NCI-H1694 (cell line): ENCODE data around the gene FLNB.

Experiments used
- DNase-seq: peaks from one replicate; lab custom pipeline; 2025; lab: John Stamatoyannopoulos, UW

FLNB gene

DNA sequence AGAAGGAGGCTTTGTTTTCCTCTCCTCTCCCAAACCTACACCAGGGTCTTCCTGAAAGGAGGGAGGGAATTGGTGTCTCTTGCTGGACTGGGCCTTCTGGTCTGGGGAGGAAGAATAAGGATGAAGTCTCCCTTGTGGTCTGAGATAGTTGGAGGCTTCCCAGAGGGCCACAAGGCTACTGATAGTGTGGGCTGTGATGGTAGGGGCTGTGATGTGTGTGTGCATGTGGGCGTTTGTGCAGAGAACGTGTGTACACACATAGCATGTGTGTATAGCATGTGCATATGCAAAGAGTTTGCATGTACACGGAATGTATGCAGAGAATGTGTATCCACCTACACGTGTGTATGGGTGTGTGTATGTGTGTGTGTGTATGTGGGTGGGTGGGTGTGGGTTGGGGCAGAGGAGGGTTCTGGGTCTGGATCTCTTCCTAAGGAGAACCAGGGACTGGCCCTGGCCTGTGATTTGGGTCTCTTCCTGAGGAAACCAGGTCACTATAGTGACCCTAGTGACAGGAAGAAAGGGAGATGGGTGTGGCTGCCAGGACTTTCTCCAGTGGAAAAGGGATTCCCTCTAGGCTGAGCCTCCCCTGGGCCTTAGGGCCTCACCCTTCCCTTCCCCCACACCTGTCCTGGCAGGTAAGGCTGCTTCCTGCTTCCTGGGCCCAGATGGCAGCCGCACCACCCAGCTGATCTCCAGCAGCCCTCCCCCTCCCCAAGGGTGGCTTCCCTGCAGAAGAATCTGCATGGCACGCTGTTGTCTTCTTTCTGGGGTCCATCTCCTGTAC, 1.7 kb downstream of the FLNB start:
- no peak for DNase-seq

DNA sequence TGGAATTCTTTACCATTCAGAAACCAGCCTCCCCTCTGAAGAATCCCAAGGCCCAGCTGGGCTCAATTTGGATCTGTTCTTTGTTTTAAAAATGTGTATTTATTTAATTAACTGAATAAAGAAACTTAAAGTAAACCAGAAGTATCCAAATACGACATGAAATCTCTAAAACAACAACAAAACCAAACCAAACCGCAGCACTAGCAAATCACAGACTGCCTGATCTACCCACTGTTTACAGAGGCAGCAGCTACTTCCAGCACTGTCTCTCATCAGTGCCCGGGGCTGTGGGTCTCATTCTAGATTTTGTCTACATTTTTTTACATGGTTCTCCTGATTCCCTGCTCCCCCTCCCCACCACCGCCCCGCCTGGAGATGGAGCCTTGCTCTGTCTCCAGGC, 2.3 kb downstream of the FLNB start:
- DNase-seq = no peak

- DNase-seq = no peak
Measured at GRCh38 chr3:58011580-58011979, 3.4 kb downstream of the FLNB start.

DNA sequence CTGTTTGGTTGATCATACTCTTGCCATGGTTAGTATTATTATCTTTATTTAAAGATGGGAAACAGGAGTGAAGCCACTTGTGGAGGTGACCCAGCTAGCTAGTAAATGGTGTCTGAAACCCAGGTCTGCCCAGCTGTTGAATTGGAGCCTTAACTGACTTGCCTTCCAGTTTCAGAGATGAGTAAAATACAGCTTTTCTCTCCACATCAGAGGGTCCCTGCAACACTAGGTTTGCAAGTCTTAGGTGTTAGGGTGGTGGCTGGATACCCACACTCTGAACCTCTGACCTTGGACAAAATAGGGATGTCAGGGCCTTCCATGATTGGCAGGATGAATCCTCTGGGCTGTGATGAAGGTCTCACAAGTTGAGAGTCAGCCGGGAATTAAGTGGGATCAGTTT, 4.1 kb downstream of the FLNB start:
- DNase-seq = no peak

DNA sequence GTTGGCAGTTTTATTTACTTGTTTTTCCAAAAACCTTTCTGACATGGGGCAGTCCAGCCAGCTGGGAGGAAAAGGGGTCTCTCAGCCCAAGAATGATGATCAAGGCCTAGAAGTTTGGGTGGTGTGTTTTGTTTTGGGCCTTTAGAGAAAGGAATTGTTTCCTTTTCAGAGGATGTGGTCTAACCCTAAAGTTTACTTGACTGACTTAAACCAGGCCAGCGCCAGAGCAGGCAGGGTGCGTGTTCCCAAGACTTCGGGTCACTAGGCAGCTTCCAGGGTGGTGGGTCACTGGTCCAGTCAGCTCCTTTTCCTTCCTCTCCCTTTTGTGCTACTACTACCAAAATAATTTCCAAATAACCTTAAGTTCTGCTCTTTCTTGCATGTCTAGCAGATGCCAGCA, 4.9 kb downstream of the FLNB start:
- DNase-seq = no peak

DNA sequence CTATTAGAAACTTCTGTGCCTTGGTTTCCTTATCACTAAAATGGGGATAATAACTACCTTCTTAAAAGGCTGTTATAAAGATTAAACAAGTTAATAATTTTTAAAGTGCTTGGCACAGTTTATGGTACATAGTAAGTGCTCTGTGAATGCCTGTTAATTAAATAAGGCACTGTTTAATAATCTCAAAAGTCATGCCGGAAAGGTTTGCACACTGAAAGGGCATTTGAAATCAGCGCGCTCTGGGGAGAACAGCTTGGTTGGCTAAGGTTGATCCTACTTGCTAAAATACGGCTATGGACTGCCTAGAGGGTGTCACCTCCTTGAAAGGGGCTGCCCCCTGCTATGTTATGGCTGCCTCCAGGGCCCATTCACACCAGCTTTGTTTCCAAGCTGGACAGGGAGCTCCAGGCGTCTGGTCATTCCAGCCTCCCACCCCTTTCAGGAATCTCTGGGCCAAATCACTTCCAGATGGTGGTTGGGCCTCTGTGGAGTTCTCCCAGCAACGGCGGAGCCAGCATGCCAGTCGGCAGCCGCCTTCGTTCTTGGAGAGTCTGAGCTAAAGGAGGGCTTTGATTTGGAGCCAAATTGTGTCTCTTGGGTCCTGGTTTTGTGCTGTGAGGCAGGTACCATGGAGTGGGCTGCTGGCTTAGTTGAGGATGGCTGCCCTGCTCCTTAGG, 5.9 kb downstream of the FLNB start:
- no peak for DNase-seq

GRCh38 chr3:58015520-58015915, 7.3 kb downstream of the FLNB start:
- no peak for DNase-seq

DNA sequence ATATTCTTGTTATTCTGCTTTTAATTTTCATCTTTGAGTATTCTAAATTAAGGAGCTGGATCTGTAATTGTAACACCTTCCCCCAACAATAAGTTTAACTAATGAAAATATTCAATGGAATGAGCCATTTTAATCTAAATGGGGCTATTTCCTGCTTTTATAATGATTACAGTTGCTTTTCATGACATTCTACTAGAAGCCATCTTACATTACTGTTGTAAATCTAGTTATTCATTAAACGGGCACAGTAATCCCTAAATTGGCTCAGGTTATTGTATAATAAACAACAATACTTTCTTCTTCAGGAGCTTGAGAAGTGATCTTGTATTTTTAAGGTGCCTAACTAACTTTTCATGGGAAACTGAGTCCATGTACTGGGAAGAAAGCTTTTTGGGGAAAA, 8.5 kb downstream of the FLNB start:
- DNase-seq = no peak

DNA sequence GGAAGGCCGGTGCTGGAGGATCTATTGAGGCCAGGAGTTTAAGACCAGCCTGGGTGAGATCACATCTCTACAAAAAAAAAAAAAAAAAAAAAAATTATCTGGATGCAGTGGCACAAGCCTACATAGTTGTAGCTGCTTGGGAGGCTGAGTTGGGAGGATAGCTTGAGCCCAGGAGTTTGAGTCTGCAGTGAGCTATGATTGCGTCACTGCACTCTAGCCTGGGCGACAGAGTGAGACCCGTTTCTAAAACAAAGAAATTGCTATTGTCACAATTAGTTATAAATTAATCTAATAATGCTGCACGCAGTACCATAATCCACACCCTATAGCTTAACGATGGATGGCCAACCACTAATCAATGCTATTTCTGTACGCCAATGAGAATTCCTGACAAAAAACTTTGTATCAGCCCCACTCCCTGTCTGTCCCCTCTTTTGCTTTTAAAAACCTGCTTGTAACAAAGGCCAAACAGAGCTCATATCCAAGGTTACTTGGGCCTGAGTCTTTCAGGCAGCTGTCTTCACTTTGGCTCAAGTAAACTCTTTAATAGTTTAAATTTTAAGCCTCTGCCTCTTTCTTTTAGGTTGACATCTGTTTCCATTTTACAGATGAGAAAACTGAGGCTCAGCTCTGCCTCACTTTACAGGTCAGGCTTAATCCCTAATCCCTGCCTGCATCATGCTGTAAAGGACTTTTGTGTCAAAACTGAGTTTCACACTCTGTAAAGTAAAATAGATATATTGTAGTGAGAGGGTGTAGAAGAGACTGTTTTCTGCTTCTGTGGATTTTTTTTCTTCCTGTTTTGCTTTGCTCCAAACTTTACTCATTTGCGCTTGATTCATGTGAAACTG, 10.9 kb downstream of the FLNB start:
- DNase-seq = no peak

- no peak for DNase-seq
Measured at GRCh38 chr3:58020783-58021071, 12.5 kb downstream of the FLNB start.

DNA sequence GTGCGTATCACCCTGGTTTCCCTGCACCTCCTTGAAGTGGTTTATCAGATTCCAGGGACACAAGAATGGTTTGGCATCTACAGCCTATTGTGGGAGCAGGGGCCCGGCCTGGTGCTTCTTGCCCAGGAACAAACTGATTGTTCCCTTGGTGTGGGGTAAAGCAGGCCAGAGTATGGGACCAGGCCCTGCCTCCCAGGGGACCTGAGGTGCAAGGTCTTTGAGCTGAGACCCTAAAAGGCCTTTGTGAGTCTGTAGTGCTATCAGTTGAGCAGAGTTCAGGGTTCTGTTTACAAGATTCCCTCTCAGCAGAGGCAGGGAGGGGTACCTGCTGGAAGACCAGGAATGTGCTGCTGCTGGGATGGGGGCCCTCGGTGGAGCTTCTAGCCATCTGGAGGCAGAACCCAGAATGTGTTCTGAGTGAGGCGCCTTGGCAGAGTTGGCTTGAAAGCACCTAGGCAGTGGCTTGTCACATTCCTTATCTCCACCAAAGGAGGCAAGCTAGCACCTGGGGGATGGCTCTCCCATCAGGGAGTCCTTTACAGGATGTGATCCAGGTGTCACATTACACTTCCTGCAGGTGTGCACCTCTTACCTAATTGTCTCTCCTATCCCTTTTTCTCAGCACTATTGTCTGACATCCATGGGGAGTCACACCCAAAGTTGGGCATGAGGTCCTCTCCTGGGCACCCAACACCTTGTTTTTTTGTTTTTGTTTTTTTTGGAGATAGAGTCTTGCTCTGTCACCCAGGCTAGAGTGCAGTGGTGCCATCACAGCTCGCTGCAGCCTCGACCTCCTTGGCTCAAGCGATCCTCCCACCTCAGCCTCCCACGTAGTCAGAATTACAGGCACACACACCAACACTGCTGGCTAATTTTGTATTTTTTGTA, 13.1 kb downstream of the FLNB start:
- no peak for DNase-seq

DNA sequence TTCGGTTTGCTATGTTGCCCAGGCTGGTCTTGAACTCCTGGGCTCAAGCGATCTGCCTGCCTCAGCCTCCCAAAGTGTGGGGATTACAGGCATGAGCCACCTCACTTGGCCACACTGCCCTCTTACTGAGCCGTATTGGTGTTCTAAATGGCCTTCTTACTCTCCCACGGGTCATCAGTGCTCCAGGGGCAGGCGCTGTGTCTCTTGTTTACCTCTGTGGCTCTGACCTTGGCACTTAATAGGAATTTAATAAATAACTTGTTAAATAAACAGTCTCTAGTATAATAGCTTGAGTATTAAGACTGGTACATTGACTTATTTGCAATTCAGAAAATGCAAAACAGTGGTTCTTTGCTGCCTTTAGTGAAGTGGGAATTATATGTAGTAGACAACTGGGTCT, 13.7 kb downstream of the FLNB start:
- no peak for DNase-seq

- DNase-seq = no peak
Measured at GRCh38 chr3:58022490-58022889, 14.3 kb downstream of the FLNB start.

DNA sequence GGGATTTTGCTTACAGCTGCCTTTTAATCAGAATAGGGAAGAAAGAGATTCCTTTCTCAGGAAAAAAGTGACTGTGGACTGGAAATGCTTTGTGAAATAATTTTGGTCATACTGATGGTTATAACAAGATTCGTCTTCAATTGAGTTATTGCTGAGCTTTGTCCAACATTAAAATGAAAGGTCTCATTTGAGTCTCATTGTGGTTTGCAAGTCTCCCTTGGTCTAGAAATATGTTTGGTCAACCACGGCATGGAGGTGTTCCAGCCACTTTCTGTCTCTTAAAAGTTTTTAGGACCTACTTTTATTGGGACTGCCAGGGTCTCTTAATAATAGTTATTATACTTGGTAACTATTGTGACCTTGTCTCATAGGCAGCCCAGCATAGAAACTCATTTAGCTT, 15.3 kb downstream of the FLNB start:
- DNase-seq = no peak

DNA sequence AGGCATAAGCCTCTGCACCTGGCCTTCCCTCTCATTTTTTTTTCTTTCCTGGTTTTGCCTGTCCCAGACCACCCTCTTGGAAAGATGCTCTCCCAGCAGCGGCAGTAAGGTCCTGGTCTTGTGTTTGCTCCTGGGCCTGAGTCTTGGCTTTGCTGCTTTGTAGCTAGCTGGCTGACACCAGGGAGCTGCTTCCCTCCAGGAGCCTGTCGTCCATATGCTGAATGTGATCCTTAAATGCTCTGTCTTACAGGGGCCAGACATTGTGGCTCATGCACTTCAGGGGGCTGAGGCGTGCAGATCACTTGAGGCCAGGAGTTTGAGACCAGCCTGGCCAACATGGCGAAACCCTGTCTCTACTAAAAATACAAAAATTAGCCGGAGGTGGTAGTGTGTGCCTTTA, 17.2 kb downstream of the FLNB start:
- DNase-seq = no peak

DNA sequence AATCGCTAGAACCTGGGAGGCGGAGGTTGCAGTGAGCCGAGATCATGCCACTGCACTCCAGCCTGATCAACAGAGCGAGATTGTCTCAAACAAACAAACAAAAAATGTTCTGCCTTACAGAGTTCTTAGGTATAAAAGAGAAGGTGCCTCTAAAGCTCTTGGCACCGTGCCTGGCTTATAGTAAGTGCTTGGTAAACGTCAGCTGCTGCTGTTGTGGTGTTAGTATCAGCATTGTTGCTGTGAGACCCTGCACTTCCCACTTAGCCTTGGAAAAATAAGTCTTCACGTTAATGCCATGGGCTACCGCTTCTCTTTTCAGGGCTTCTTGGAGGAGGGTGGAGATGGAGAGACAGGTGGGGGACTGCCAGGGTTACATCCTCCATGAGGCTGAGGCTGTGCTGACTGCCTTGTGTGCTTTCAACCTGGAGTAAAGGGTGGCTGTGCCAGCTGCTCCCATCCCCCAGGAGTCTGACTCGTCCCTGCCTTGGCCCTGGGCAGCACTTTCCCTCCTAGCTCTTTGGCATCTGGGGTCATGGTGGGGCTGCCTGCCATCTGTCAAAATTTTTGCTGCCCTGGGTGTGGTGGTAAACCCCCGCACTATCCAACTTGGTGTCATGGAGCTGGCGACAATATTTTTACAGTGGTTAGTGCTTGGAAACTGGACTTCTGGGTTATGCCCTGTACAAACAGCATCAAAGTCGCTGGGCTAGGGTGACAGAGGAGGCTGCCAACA, 17.8 kb downstream of the FLNB start:
- no peak for DNase-seq

DNA sequence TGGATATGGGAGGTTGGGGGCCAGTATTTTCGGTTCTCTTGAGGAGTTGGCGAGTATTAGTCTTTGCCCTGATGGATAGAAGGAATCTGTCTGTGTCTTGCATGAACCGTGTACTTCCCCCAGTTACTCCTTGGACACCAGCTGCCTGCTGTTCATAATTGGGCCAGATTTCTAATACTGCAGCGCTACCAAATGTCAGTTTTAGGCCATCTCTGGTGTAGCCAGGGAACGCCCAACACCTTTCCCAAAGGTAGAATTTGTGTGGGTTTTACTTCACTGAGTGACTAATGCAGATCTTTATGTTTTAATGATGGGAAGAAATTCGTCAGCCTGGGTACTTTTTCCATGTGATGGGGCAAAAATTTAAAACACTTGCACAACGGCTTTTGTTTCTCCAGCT, 18.4 kb downstream of the FLNB start:
- DNase-seq = no peak

- DNase-seq = no peak
Measured at GRCh38 chr3:58027704-58028317, 19.6 kb downstream of the FLNB start.

- DNase-seq = no peak
Measured at GRCh38 chr3:58028902-58029301, 20.7 kb downstream of the FLNB start.

DNA sequence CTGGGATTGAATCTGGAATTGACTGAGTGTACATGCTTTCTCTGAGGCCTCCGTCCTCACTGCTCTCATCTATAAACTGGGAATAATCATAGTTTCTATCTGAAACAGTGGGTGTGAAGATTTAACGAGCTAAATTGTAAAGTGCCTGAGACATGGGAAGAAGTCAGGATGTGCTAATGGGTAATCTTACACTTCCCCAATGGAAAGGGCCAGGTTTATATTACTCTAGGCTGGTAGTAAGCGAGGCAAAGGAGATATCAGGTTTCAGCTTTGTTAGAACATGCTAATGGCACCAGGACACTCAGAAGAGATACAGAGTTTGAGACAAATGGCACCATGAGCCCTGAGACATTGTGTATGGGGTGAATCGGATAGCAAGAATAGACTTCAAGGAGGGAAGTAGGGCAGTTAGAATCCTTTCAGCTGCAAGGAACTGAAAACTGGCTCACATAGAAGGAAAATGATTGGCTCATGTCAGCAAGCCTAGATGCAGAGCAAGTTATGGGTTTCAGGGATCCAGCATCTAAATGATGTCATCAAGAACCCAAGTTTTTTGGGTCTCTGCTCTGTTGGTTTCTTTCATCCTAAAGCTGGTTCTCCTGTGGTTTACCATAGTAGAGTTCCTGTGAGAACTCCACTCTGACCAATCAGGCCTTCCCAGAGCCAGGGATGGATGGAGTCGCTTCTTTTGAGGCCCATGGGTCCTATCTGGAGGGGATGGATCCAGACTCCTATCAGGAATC, 21.8 kb downstream of the FLNB start:
- no peak for DNase-seq
